A549 (cell line): ENCODE results near the gene RNF128.

Source experiments
- EP300 ChIP-seq, 2 experiments: fragments of >200 bp; sonication (Bioruptor Twin); formaldehyde crosslinking; IDR thresholded peaks; 2 replicates in 1 of 2; 3 replicates in 1 of 2; pipeline ENCODE4 v1.6.1; 2016 to 2017
- FOSL2 ChIP-seq, 2 experiments: fragments of 450-650 bp in 1 of 2; fragments of >200 bp in 1 of 2; sonication (Bioruptor Twin) in 1 of 2; formaldehyde crosslinking; IDR thresholded peaks; 2 replicates each; pipeline versions ENCODE4 v1.5.0 to v1.6.1; 2016 to 2020; ENCODE audit warnings: mild to moderate bottlenecking in 1 of 2, moderate library complexity in 1 of 2
- HOXA7 ChIP-seq: fragments of 250-450 bp; sonication (Bioruptor Pico); IDR thresholded peaks from 2 replicates; pipeline ENCODE4 v1.5.0; 2020; ENCODE audit warnings: mild to moderate bottlenecking, moderate library complexity
- KDM5A ChIP-seq: fragments of 200-600 bp; sonication (generic); IDR thresholded peaks from 2 replicates; pipeline ENCODE4 v1.6.1; 2016; ENCODE audit warnings: antibody characterized with exemption, mild to moderate bottlenecking
- POLR2A ChIP-seq: IDR thresholded peaks from 2 replicates; pipeline ENCODE4 v1.6.1; 2012; ENCODE audit warnings: mild to moderate bottlenecking, low read length
- POLR2AphosphoS2 ChIP-seq: conservative IDR thresholded peaks from 2 replicates; pipeline ENCODE4 v1.6.1; 2012; ENCODE audit warnings: low read length, improper control_type of control experiment, inconsistent platforms
- RAD21 ChIP-seq, 2 experiments: fragments of >200 bp in 1 of 2; sonication (Bioruptor Twin) in 1 of 2; formaldehyde crosslinking in 1 of 2; IDR thresholded peaks in 1 of 2; conservative IDR thresholded peaks in 1 of 2; 2 replicates in 1 of 2; 3 replicates in 1 of 2; pipeline ENCODE4 v1.6.1; 2012 to 2018; ENCODE audit warnings: inconsistent platforms in 1 of 2
- TF ChIP-seq, protein P1 (sequence below): IDR thresholded peaks from 2 replicates; pipeline ENCODE4 v1.6.1; 2012
- TF ChIP-seq, protein P2 (sequence below): fragments of 150-350 bp; IDR thresholded peaks from 2 replicates; pipeline ENCODE4 v1.6.1; 2014; ENCODE audit warnings: low read depth, mild to moderate bottlenecking, low read length
- TF ChIP-seq, protein P3 (sequence below): fragments of >200 bp; sonication (Bioruptor Twin); formaldehyde crosslinking; IDR thresholded peaks from 3 replicates; pipeline ENCODE4 v1.5.1; 2016
- TF ChIP-seq, protein P4 (sequence below): fragments of >200 bp; sonication (Bioruptor Twin); formaldehyde crosslinking; IDR thresholded peaks from 3 replicates; pipeline ENCODE4 v1.6.1; 2016
- TF ChIP-seq, protein P5 (sequence below): fragments of 450-650 bp; IDR thresholded peaks from 2 replicates; pipeline ENCODE4 v1.6.1; 2014; ENCODE audit warnings: antibody characterized with exemption

DNA sequence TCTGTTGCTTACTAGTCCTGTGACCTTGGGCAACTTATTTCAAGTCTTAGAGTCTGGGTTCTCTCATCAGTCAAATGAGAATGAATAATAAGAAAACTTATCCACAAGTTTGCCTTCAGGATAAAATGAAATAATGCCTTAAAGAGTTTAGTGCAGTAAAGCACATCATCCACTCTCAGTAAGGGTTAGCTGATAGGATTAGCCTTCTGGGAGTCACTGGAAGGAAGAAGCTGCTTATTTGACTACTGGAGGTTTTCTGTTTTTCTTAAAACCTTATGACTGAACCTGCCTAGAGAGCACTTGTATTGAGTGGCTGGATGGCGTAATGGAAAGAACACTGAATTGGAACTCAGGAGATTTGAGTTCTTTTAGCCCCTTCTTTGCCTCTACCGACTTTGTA, 1.8 kb downstream of the RNF128 start:
- TF ChIP-seq POLR2A (no peak), HOXA7 (CRISPR knock-in tag) (no peak), KDM5A (no peak), RAD21 (conservative IDR thresholded peaks at IDR 0.05 in 1 of 2, IDR thresholded peaks at IDR 0.05 in 1 of 2) (no peak), FOSL2 (IDR thresholded peaks at IDR 0.05) (no peak), FOSL2 (CRISPR knock-in tag; IDR thresholded peaks at IDR 0.05) (no peak), EP300 (IDR thresholded peaks at IDR 0.05) (no peak), POLR2AphosphoS2 (no peak)
- TF ChIP-seq, protein P1, sequence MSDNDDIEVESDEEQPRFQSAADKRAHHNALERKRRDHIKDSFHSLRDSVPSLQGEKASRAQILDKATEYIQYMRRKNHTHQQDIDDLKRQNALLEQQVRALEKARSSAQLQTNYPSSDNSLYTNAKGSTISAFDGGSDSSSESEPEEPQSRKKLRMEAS: no peak
- TF ChIP-seq, protein P2, sequence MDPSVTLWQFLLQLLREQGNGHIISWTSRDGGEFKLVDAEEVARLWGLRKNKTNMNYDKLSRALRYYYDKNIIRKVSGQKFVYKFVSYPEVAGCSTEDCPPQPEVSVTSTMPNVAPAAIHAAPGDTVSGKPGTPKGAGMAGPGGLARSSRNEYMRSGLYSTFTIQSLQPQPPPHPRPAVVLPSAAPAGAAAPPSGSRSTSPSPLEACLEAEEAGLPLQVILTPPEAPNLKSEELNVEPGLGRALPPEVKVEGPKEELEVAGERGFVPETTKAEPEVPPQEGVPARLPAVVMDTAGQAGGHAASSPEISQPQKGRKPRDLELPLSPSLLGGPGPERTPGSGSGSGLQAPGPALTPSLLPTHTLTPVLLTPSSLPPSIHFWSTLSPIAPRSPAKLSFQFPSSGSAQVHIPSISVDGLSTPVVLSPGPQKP: no peak
- TF ChIP-seq, protein P3, sequence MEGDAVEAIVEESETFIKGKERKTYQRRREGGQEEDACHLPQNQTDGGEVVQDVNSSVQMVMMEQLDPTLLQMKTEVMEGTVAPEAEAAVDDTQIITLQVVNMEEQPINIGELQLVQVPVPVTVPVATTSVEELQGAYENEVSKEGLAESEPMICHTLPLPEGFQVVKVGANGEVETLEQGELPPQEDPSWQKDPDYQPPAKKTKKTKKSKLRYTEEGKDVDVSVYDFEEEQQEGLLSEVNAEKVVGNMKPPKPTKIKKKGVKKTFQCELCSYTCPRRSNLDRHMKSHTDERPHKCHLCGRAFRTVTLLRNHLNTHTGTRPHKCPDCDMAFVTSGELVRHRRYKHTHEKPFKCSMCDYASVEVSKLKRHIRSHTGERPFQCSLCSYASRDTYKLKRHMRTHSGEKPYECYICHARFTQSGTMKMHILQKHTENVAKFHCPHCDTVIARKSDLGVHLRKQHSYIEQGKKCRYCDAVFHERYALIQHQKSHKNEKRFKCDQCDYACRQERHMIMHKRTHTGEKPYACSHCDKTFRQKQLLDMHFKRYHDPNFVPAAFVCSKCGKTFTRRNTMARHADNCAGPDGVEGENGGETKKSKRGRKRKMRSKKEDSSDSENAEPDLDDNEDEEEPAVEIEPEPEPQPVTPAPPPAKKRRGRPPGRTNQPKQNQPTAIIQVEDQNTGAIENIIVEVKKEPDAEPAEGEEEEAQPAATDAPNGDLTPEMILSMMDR: no peak
- TF ChIP-seq, protein P4, sequence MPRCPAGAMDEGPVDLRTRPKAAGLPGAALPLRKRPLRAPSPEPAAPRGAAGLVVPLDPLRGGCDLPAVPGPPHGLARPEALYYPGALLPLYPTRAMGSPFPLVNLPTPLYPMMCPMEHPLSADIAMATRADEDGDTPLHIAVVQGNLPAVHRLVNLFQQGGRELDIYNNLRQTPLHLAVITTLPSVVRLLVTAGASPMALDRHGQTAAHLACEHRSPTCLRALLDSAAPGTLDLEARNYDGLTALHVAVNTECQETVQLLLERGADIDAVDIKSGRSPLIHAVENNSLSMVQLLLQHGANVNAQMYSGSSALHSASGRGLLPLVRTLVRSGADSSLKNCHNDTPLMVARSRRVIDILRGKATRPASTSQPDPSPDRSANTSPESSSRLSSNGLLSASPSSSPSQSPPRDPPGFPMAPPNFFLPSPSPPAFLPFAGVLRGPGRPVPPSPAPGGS: no peak
- TF ChIP-seq, protein P5, sequence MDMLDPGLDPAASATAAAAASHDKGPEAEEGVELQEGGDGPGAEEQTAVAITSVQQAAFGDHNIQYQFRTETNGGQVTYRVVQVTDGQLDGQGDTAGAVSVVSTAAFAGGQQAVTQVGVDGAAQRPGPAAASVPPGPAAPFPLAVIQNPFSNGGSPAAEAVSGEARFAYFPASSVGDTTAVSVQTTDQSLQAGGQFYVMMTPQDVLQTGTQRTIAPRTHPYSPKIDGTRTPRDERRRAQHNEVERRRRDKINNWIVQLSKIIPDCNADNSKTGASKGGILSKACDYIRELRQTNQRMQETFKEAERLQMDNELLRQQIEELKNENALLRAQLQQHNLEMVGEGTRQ: no peak
